GM12878 (cell line): ENCODE results near the gene RPL29. TPM values are rescaled to one million over a fixed set of nuclear protein-coding genes. Genes with fewer than 3 reads are reported as not detected.

Experiments used
- ATAC-seq: fragments of 200-7000 bp; cut with Tn5 transposase; 3 replicates; pipeline ENCODE4 v1.9.1; 2020; ENCODE audit warnings: mild to moderate bottlenecking, moderate library complexity
- BruUV-seq: library from RNA; stranded (reverse); fragments of 400-500 nt; replicated peaks from 2 replicates; lab custom pipeline; 2021; lab: Mats Ljungman, UMichigan
- CTCF ChIA-PET: fragments of 300-600 bp; sonication (Branson Sonifier 250); formaldehyde crosslinking; extraction: SDS; loops from one replicate; lab custom pipeline; 2021; ENCODE audit warnings: inconsistent platforms; lab: Yijun Ruan, JAX
- POLR2A ChIA-PET: fragments of 350-600 bp; formaldehyde crosslinking; extraction: SDS; loops from one replicate; lab custom pipeline; 2021; ENCODE audit warnings: inconsistent platforms; lab: Charles Lee
- RAD21 ChIA-PET: fragments of 300-600 bp; sonication (Branson Sonifier 250); formaldehyde crosslinking; loops from one replicate; lab custom pipeline; 2023; ENCODE audit warnings: antibody characterized with exemption; ENCODE audit not compliant: unreplicated experiment; lab: Charles Lee
- SMC1A ChIA-PET: fragments of 300-600 bp; sonication (Branson Sonifier 250); formaldehyde crosslinking; loops from one replicate; lab custom pipeline; 2023; ENCODE audit not compliant: unreplicated experiment, uncharacterized antibody; lab: Charles Lee
- DNase-seq: peaks from one replicate; pipeline ENCODE4 v3.0.0-alpha.2; 2011; ENCODE audit warnings: low read depth, low spot score
- FAIRE-seq: peaks from 3 replicates; lab custom pipeline; 2011; peaks lifted over from hg19 to GRCh38; lab: Jason Lieb, UNC
- H2AFZ ChIP-seq: 2 replicates; pipeline ENCODE4 v1.6.0; 2011; ENCODE audit warnings: low read depth, low read length, control low read depth; ENCODE audit not compliant: control insufficient read depth
- H3K27ac ChIP-seq: 2 replicates; pipeline ENCODE4 v1.5.1; 2011; ENCODE audit warnings: control low read depth; ENCODE audit not compliant: control insufficient read depth, insufficient read depth
- H3K27me3 ChIP-seq, 2 experiments: replicated peaks in 1 of 2; 2 replicates each; pipeline versions ENCODE4 v1.6.0 to v1.6.1; 2011; ENCODE audit warnings: low read length in 1 of 2; ENCODE audit not compliant: control insufficient read depth in 2 of 2, insufficient read depth in 2 of 2
- H3K36me3 ChIP-seq, 2 experiments: 2 replicates each; pipeline ENCODE4 v1.5.1; 2011; ENCODE audit warnings: low read length in 1 of 2; ENCODE audit not compliant: control insufficient read depth in 2 of 2, insufficient read depth in 2 of 2
- H3K4me1 ChIP-seq: 2 replicates; pipeline ENCODE4 v1.6.1; 2011; ENCODE audit warnings: mild to moderate bottlenecking, low read length, moderate library complexity, mixed read lengths; ENCODE audit not compliant: control insufficient read depth, insufficient read depth
- H3K4me2 ChIP-seq: 2 replicates; pipeline ENCODE4 v1.6.0; 2011; ENCODE audit warnings: control low read depth; ENCODE audit not compliant: control insufficient read depth, insufficient read depth
- H3K4me3 ChIP-seq: fragments of 200-600 bp; sonication (generic); 2 replicates; pipeline ENCODE4 v1.5.1; 2016
- H3K79me2 ChIP-seq: 2 replicates; pipeline ENCODE4 v1.6.0; 2011; ENCODE audit warnings: low read length; ENCODE audit not compliant: control insufficient read depth, insufficient read depth
- H3K9ac ChIP-seq: 2 replicates; pipeline ENCODE4 v1.8.0; 2011; ENCODE audit warnings: low read length, control low read depth, mixed read lengths; ENCODE audit not compliant: control insufficient read depth, insufficient read depth
- H3K9me3 ChIP-seq: replicated peaks from 3 replicates; pipeline ENCODE4 v1.5.1; 2011; ENCODE audit warnings: mild to moderate bottlenecking, low read length; ENCODE audit not compliant: control insufficient read depth, insufficient read depth
- H4K20me1 ChIP-seq: 2 replicates; pipeline ENCODE4 v1.6.0; 2011; ENCODE audit not compliant: control insufficient read depth, insufficient read depth
- BCLAF1 ChIP-seq: fragments of 450-650 bp; IDR thresholded peaks from 2 replicates; pipeline ENCODE4 v1.6.1; 2017; ENCODE audit warnings: antibody characterized with exemption, mild to moderate bottlenecking, moderate library complexity
- CREM ChIP-seq: IDR thresholded peaks from 2 replicates; pipeline ENCODE4 v1.6.1; 2014; ENCODE audit warnings: antibody characterized with exemption, low read depth
- DPF2 ChIP-seq: fragments of 450-650 bp; IDR thresholded peaks from 2 replicates; pipeline ENCODE4 v1.6.1; 2017; ENCODE audit warnings: mild to moderate bottlenecking
- EGR1 ChIP-seq, 2 experiments: IDR thresholded peaks; 1 replicate in 1 of 2; 2 replicates in 1 of 2; pipeline ENCODE4 v1.6.1; 2011 to 2012; ENCODE audit warnings: low read depth in 2 of 2, low read length in 2 of 2, borderline replicate concordance in 1 of 2, mild to moderate bottlenecking in 1 of 2, moderate library complexity in 1 of 2
- ESRRA ChIP-seq: IDR thresholded peaks from 2 replicates; pipeline ENCODE4 v1.6.1; 2012; ENCODE audit warnings: mild to moderate bottlenecking, low read length, improper control_type of control experiment
- FOXK2 ChIP-seq: fragments of 450-650 bp; IDR thresholded peaks from 2 replicates; pipeline ENCODE4 v1.6.1; 2017; ENCODE audit warnings: mild to moderate bottlenecking, moderate library complexity
- HDAC2 ChIP-seq: fragments of 200-600 bp; sonication (generic); IDR thresholded peaks from 2 replicates; pipeline ENCODE4 v1.6.1; 2017
- HDAC6 ChIP-seq: fragments of 200-600 bp; sonication (generic); IDR thresholded peaks from one replicate; pipeline ENCODE4 v1.8.0; 2017; ENCODE audit warnings: antibody characterized with exemption; ENCODE audit not compliant: unreplicated experiment
- IKZF1 ChIP-seq: fragments of 450-650 bp; conservative IDR thresholded peaks from 2 replicates; pipeline ENCODE4 v1.6.1; 2017; ENCODE audit warnings: antibody characterized with exemption, mild to moderate bottlenecking
- JUNB ChIP-seq: IDR thresholded peaks from 2 replicates; pipeline ENCODE4 v1.6.1; 2016; ENCODE audit warnings: antibody characterized with exemption, mild to moderate bottlenecking
- MLLT1 ChIP-seq: fragments of 450-650 bp; IDR thresholded peaks from 2 replicates; pipeline ENCODE4 v1.6.1; 2016; ENCODE audit warnings: mild to moderate bottlenecking
- NFXL1 ChIP-seq: fragments of 450-650 bp; IDR thresholded peaks from 2 replicates; pipeline ENCODE4 v1.6.1; 2017; ENCODE audit warnings: antibody characterized with exemption, mild to moderate bottlenecking, borderline replicate concordance
- NKRF ChIP-seq: fragments of 450-650 bp; conservative IDR thresholded peaks from 2 replicates; pipeline ENCODE4 v1.6.1; 2017; ENCODE audit warnings: mild to moderate bottlenecking, moderate library complexity
- PAX5 ChIP-seq: IDR thresholded peaks from 2 replicates; pipeline ENCODE4 v1.6.1; 2011; ENCODE audit warnings: low read depth, low read length, borderline replicate concordance
- SMC3 ChIP-seq: IDR thresholded peaks from 2 replicates; pipeline ENCODE4 v1.6.1; 2011; ENCODE audit warnings: low read length, improper control_type of control experiment, borderline replicate concordance
- USF2 ChIP-seq: IDR thresholded peaks from 2 replicates; pipeline ENCODE4 v1.6.1; 2011; ENCODE audit warnings: low read depth, low read length, improper control_type of control experiment, borderline replicate concordance
- WGBS: methylation state at CpG from one replicate; pipeline ENCODE4 v1.1.6; 2016; ENCODE audit warnings: low lambda C conversion rate; ENCODE audit not compliant: insufficient replicate concordance, insufficient coverage; ENCODE audit errors: missing lambda C conversion rate; 5-methylcytosine and 5-hydroxymethylcytosine counted together
- in situ Hi-C: fragments of 300-500 bp; cut with MboI; formaldehyde crosslinking; loops from 9 replicates; pipeline ENCODE4 v1.14.3; 2018; ENCODE audit warnings: mixed read lengths
- intact Hi-C: fragments of 100-400 bp; cut with micrococcal nuclease; formaldehyde crosslinking; loops from one replicate; pipeline ENCODE4 v1.14.2; 2022; ENCODE audit not compliant: unreplicated experiment
- polyA plus RNA-seq, 11 experiments: library from polyadenylated mRNA; depleted of rRNA in 4 of 11; unstranded in 6 of 11; stranded (reverse) in 5 of 11; fragments of >200 nt; fragmentation: Nextera tagmentation in 4 of 11; fragmentation: Illumina TruSeq in 1 of 11; extraction: Ambion mirVana in 4 of 11; extraction: Trizol in 1 of 11; gene quantifications; 1 replicate in 1 of 11; 2 replicates in 10 of 11; pipeline versions ENCODE4 v1.2.1 to v1.2.3, GENCODE V29; 2011 to 2016; ENCODE audit warnings: inconsistent platforms in 2 of 11, missing spikeins in 2 of 11, low read depth in 1 of 11
- total RNA-seq, 4 experiments: library from RNA; depleted of rRNA in 3 of 4; stranded (reverse); fragments of >200 nt in 3 of 4; fragmentation: Illumina TruSeq in 1 of 4; extraction: Trizol in 1 of 4; gene quantifications; 2 replicates each; pipeline versions ENCODE4 v1.2.1 to v1.2.3, GENCODE V29; 2013 to 2021

Gene RPL29
- total and polyA plus RNA-seq, 10 of the 15 experiments (the other 5 are each of a cell fraction or from before 2014, with no cell fraction given), result 1,053 to 2,477 (median 1,657) TPM

- Histone ChIP-seq H3K36me3 (no peaks in the 10 kb centered on the region), H3K27me3 (no peaks in the 10 kb centered on the region; a peak in 1 of 4 replicates), H3K9ac (no peak overlapping the region), H4K20me1 (no peaks in the 10 kb centered on the region), H3K27ac (no peak overlapping the region), H3K79me2 (no peaks in the 10 kb centered on the region), H3K4me1 (peaks cover 12% of the 10 kb centered on the region), H3K9me3 (no peaks in the 10 kb centered on the region), H3K4me2 (peak overlapping the region; percentile 33; the same call in 1 of the 2 replicates), H3K4me3 (no peak overlapping the region), H2AFZ (0 out of 2 replicates have a peak overlapping the region, but pooled peaks have one; percentile 29)
- SMC1A ChIA-PET, result interaction anchor here (1.0 to 7.7 kb wide), 9 partner anchors 11 to 143 kb away, joined by 3 to 179 read pairs (median 5); partner anchors contain the start of gene DUSP7
- POLR2A ChIA-PET, result interaction anchor here (0.5 to 1.4 kb wide), 5 partner anchors 8 to 50 kb away, joined by 4 to 6 read pairs (median 4); partner anchors contain the start of gene DUSP7
- no peak for ATAC-seq
- WGBS, result 34% methylated on average over 13 of the region's 15 CpGs
- BruUV-seq, result no TSS peak
- FAIRE-seq, result no peak
- intact Hi-C loops (no loop called here), in situ Hi-C loops (no loop called here)
- DNase-seq, result no peak
- TF ChIP-seq SMC3, result no peak
- no peak for TF ChIP-seq BCLAF1
- no peak for TF ChIP-seq CREM
- no peak for TF ChIP-seq NFXL1
- TF ChIP-seq HDAC2, result no peak
- TF ChIP-seq NKRF, result no peak
- no peak for TF ChIP-seq PAX5
- TF ChIP-seq ESRRA, result no peak
- TF ChIP-seq USF2, result no peak
- TF ChIP-seq DPF2, result no peak
- TF ChIP-seq HDAC6, result no peak
- TF ChIP-seq FOXK2, result no peak
- peak; percentile 43 for TF ChIP-seq IKZF1
- TF ChIP-seq EGR1 (IDR thresholded peaks at IDR 0.05; ENCODE audit: borderline replicate concordance in 1 of 2, low read depth in 2 of 2, low read length in 2 of 2), result peak in 1 of 2 experiments; percentile 45; a peak in 1 of 3 replicates
- TF ChIP-seq MLLT1, result peak; percentile 91
- no peak for TF ChIP-seq JUNB
- RAD21 ChIA-PET, result interaction anchor here (2.4 to 8.5 kb wide), 7 partner anchors 16 to 139 kb away, joined by 21 to 165 read pairs (median 51); partner anchors contain the start of gene DUSP7
- CTCF ChIA-PET, result interaction anchor here (0.8 to 10.6 kb wide), 10 partner anchors 10 to 148 kb away, joined by 3 to 334 read pairs (median 18); partner anchors contain the start of genes ACY1 and DUSP7
Observed at GRCh38 chr3:52005571-52005986, 9.9 kb upstream of the RPL29 start.
